ENCODE results near the gene LXN. TPM values are rescaled to one million over a fixed set of nuclear protein-coding genes. Genes with fewer than 3 reads are reported as not detected.

The LXN gene
- total RNA-seq, 1 donor from 2014 or later: 179 TPM

GRCh38 chr3:158671821-158672214, 630 bp downstream of the LXN start:
- DNase-seq (ENCODE audit: low read depth, low spot score): no peak

- peak; percentile 22 for DNase-seq (ENCODE audit: low read depth, low spot score)
These were observed 3.9 kb downstream of the LXN start for GRCh38 chr3:158668506-158668905.

GRCh38 chr3:158666416-158666815, 6.0 kb downstream of the LXN start:
- no peak for DNase-seq (ENCODE audit: low read depth, low spot score)

GRCh38 chr3:158663832-158664231, 8.6 kb downstream of the LXN start:
- no peak for DNase-seq (ENCODE audit: low read depth, low spot score)

GRCh38 chr3:158663246-158663645, 9.2 kb downstream of the LXN start:
- no peak for DNase-seq (ENCODE audit: low read depth, low spot score)

- peak; percentile 62 for DNase-seq (ENCODE audit: low read depth, low spot score)
These were observed 11.7 kb downstream of the LXN start for GRCh38 chr3:158660711-158661110.

- peak; percentile 94 for DNase-seq (ENCODE audit: low read depth, low spot score)
These were observed 12.8 kb downstream of the LXN start for GRCh38 chr3:158659454-158660237.

- no peak for DNase-seq (ENCODE audit: low read depth, low spot score)
These were observed 13.6 kb downstream of the LXN start for GRCh38 chr3:158658889-158659288.

GRCh38 chr3:158652463-158652862, 20.0 kb downstream of the LXN start:
- DNase-seq (ENCODE audit: low read depth, low spot score): no peak

GRCh38 chr3:158651192-158651591, 21.3 kb downstream of the LXN start:
- DNase-seq (ENCODE audit: low read depth, low spot score): no peak

- peak; percentile 67 for DNase-seq (ENCODE audit: low read depth, low spot score)
These were observed 22.7 kb downstream of the LXN start for GRCh38 chr3:158649791-158650190.

- peak; percentile 86 for DNase-seq (ENCODE audit: low read depth, low spot score)
These were observed 28.0 kb downstream of the LXN start, which contains the start of gene GFM1 for GRCh38 chr3:158644345-158644908. Gene GFM1 (plus strand): TSS chr3:158644527. CDS start chr3:158644635, 108 bp downstream.

GRCh38 chr3:158642474-158643210, 29.8 kb downstream of the LXN start:
- DNase-seq (ENCODE audit: low read depth, low spot score): no peak

- DNase-seq (ENCODE audit: low read depth, low spot score): no peak
These were observed 30.4 kb downstream of the LXN start for GRCh38 chr3:158642005-158642404.

- no peak for DNase-seq (ENCODE audit: low read depth, low spot score)
These were observed 31.8 kb downstream of the LXN start for GRCh38 chr3:158640646-158641045.

GRCh38 chr3:158631981-158632380, 40.5 kb downstream of the LXN start:
- DNase-seq (ENCODE audit: low read depth, low spot score): no peak

- no peak for DNase-seq (ENCODE audit: low read depth, low spot score)
These were observed 46.6 kb downstream of the LXN start for GRCh38 chr3:158625881-158626280.

- no peak for DNase-seq (ENCODE audit: low read depth, low spot score)
These were observed 54.2 kb downstream of the LXN start for GRCh38 chr3:158617982-158618875.

Data from pulmonary artery endothelial cell (primary cell).